NCI-H187 treated with DMSO at 0.1 percent for 48 hours (cell line): ENCODE measurements around the gene HSPE1.
A peak's percentile ranks its signal among the peaks of the same experiment; 100 is the strongest.
"Not testable (repeated sequence)": the region's sequence is repeated elsewhere in the genome, so short reads cannot be mapped to it uniquely, and the experiment has no call there.

Experiments
- DNase-seq: peaks from one replicate; lab custom pipeline; 2025; lab: John Stamatoyannopoulos, UW

Gene HSPE1

GRCh38 chr2:197499594-197500502 is at the start of gene HSPE1, which contains the start of gene HSPD1:
Gene HSPE1, plus strand, starts transcription at chr2:197500379. Its CDS starts 58 bp downstream, at chr2:197500437.
Gene HSPD1, minus strand, starts transcription at chr2:197499840. Its CDS starts 992 bp downstream, at chr2:197498848.
- DNase-seq, result peak; percentile 62

- DNase-seq, result no peak
Measured at GRCh38 chr2:197450465-197450864, 49.7 kb upstream of the HSPE1 start.

- DNase-seq, result not testable (repeated sequence)
Measured at GRCh38 chr2:197450935-197451358, 49.2 kb upstream of the HSPE1 start.

DNA sequence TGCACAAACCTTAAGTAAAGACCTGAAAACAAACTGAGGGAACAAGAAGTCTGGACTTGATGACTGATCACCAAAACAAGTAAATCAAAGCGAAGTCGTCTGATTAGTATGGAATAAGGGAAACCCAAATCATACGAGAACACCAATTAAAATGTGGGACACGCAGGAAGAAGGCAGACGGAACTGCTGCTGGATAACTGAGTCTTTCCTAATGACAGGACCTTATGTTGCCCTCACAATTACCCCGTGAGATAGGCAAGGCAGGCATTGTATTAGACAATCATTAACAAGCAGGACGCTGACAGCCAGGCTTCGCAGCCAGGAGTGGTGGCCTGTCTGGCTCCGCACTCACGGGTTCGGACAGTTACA is 47.4 kb upstream of the HSPE1 start:
- no peak for DNase-seq

DNA sequence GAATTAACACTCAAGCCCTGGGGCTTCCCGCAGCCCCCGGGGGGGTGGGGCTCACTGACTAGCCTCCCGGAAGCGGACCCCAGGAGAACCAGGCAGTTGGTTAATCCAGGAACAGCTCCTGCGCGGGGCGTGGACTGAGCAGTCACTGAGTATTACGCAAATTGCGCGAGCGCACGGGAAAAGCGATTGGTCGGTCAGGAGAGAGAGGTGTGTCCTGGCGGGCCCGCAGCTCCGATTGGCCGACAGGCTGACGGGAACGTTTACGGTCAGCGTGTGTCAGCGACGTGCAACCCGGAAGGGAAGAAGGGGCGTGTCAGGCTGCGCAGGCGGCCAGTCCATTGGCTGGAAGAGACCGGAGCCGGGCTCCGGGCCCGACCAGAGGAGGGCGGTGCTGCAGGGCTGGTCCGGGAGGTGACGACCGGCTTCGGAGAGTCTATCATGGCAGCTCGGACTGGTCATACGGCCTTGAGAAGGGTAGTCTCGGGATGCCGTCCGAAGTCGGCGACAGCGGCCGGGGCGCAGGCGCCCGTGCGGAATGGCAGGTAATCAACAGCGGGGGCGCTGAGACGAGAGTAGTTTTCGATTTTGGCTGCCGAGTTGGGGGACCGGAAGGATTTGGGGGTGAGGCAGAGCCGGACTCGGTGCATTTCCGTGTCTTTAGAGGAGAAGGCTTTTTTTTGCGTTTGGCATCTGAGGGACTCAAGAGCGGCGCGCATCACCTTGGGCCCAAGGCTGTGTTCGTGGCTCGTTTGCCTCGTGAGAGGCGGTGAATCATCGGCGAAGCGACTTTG is 46.9 kb upstream of the HSPE1 start, which contains the start of gene COQ10B:
Gene COQ10B (plus strand): TSS at position 430 of the 791 bp plus-strand sequence. CDS start 9 bp downstream, at position 439.
- peak; percentile 86 for DNase-seq

DNA sequence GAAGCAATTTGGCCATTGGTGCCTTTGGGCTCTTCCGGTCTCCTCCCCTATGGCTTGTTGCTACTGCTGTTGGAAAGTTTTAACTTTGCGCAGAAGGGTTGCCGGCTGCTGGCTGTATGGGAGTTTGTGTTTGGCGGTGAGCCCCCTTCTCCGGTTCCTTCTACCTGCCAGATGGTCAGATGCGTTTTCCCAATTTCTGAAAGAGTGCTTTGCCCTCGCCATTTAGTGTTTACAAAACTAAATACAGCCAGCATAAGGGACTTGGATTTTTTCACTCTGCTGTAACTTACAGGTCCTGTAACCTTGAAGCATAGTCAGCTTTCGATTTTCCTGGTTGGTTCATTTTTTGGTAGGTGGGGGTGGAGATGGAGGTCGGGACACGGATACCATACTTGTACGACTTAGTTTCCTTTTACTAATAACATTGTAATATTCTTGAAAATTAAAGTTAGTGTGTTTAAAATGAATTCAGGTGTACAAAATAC is 46.2 kb upstream of the HSPE1 start:
- no peak for DNase-seq

GRCh38 chr2:197454923-197455322 is 45.3 kb upstream of the HSPE1 start:
- no peak for DNase-seq

GRCh38 chr2:197455428-197455827 is 44.8 kb upstream of the HSPE1 start:
- DNase-seq, result no peak

GRCh38 chr2:197460649-197461048 is 39.5 kb upstream of the HSPE1 start:
- DNase-seq, result no peak

GRCh38 chr2:197461057-197461456 is 39.1 kb upstream of the HSPE1 start:
- DNase-seq, result no peak

DNA sequence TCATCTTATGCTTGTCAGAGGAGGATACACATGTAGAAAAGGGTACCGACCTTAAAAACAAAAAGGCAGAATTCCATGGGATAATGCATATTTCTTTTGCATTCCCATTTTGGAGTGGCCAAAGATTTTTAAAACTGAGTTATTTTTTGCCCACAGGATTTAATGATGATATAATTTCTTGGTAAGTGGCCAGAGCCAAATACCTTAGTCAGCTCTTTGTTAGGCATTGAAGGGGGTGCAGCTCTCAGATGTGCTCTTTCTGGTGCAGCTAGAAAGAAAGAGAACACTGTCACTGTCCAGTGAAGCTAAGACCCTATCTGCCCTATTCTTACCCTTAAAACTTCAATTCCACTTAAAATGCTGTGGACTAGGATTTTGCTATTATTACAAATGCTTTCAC is 36.0 kb upstream of the HSPE1 start:
- DNase-seq, result no peak

GRCh38 chr2:197472166-197472565 is 28.0 kb upstream of the HSPE1 start:
- no peak for DNase-seq

DNA sequence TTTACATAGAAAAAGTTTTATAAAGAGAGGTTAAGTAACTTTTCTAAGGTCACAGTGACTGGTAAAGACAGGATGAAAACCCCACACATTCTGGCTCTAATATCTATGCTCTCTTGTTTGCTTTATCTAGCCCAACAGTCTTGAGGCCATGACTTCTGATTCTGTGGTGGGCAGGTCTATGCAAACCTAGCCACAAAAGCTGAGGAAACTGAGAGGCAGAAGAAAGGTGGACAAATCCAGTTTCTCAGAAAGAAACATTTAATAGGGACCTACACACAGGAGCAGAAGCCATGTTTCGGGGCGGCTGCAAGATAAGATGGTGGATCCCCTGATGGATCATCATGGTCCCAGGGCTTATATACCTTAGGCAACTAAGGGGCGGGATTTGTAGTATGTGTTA is 22.4 kb upstream of the HSPE1 start:
- no peak for DNase-seq

DNA sequence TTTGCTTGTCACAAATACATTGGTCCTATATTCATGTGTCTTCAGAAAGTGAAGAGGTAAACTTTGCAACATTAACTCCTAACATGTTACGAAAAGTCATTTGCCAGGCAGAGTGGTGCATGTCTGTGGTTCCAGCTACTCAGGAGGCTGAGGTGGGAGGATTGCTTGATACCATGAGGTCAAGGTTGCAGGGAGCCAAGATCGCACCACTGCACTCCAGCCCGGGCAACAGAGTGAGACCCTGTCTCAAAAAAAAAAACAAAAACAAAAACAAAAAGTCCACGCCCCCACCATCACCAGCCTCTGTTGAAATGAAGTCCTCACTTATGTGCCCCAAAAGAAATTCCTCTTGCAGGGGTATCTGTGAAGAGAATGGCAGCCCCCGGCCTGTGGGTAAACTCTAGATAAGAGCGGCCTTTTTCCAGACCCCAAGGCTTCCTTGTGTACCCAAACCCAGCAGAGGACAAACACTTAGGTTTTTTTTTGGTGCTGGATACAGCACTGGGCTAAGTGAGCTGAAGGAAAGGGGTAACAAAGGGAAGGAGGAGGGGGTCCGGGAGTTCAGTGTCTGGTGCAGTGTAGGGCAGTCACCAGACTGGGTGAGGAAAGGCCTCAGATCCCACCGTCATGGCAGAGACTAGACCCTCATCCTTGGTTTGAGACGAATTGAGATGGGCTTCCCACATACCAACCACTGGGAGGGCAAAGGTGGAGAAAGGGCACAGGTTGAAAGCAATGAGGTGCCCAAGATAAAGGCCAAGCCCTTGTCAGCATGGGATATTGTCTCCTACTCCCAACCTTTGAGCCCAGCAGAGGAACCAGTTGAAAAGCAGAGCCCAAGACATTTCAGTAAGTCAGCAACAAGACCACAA is 19.8 kb upstream of the HSPE1 start:
- no peak for DNase-seq

DNA sequence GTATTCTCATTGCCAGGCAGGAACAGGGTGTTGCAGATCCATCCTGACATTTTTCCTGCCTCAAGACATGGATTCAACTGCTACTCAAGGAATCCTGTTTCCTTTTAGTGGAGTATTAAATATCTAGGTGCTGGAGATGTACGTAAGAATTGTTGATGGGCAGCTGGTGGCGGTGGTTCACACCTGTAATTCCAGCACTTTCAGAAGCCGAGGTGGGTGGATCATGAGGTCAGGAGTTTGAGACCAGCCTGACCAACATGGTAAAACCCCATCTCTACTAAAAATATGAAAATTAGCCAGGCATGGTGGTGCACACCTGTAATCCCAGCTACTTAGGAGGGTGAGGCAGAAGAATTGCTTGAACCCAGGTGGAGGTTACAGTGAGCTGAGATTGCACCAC is 15.9 kb upstream of the HSPE1 start:
- DNase-seq, result not testable (repeated sequence)

- DNase-seq, result no peak
Measured at GRCh38 chr2:197486175-197486574, 14.0 kb upstream of the HSPE1 start.

DNA sequence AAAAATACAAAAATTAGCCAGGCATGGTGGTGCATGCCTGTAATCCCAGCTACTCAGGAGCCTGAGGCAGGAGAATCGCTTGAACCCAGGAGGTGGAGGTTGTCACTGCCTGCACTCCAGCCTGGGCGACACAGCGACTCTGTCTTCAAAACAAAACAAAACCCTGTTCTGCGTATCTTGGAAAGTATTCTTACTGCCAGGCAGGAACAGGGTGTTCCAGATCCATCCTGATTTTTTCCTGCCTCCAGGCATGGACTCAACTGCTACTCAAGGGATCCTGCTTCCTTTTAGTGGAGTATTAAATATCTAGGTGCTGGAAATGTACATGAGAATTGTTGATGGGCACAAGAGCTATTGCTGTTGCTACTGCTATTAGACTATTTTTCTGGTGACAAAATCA is 12.8 kb upstream of the HSPE1 start:
- no peak for DNase-seq

- DNase-seq, result no peak
Measured at GRCh38 chr2:197495433-197496134, 4.6 kb upstream of the HSPE1 start.

DNA sequence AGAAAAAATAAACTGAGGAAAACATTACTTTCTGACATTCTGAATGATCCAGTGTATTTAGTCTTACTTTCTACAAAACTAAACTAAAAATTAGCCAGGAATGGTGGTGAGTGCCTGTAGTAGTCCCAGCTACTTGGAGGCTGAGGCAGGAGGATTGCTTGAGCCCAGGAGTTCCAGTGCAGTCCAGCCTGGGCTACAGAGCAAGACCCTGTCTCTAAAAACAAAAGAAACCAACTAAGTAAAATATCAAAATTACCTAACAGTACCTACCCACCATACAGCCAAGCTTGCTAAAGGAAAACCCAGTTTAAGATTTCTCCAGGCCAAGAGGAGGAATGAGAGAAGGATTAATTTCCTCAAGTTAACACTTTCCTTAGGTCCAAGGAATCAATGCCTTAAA is 3.5 kb upstream of the HSPE1 start:
- DNase-seq, result no peak

- DNase-seq, result no peak
Measured at GRCh38 chr2:197497326-197497725, 2.9 kb upstream of the HSPE1 start.
